Stimulated activated CD4-positive, alpha-beta T cell treated with anti-CD3 and anti-CD28 coated beads, Interleukin-1b, Interleukin-23, amount 100 ng/mL, for 1 hour (primary cell): ENCODE measurements around the gene UMODL1.

Source experiments
- DNase-seq, 2 donors: peaks; one replicate each; pipeline ENCODE4 v3.0.0-alpha.2; 2020; ENCODE audit warnings: low read depth in 2 of 2

The UMODL1 gene

GRCh38 chr21:42149656-42150473, 78.7 kb downstream of the UMODL1 start:
- no peak for DNase-seq

- DNase-seq, result no peak
Observed at GRCh38 chr21:42150474-42151085, 79.5 kb downstream of the UMODL1 start.

DNA sequence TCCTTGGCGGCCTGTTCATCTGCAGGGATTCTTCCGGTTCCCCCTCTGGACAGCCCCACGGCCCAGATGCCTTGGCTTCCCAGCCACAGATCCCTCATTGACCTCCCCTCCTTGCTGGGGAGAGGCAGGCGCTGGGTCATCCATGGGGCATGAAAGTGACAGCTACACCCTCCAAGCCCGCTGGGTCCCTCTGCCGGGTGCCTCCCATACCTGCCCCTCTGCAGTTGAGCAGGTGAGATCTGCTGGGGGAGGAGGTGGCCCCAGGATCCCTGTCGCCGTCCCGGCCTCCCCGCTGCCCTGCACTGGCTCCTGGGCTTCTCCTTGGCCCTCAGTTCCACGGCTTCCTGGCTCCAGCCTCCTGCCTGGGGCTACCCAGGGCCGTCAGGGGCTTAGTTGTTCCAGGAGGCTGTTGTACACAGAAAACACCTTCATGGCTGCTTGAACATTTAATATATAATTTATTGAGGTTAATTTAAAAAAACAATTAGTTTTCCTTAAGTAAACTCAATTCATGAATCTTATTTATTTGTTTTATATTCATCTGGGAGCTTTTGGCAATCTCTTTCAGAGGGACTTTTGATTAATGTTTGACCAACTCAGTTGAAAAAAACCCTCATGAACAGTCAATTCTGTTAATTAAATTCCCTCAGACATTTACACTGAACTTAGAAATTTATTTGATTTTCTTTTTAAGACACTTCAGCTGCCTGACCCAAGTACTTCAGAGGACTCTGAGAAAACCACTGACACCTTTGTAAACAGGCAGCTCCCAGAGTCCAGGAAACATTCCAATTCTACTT, 80.2 kb downstream of the UMODL1 start:
- no peak for DNase-seq

DNA sequence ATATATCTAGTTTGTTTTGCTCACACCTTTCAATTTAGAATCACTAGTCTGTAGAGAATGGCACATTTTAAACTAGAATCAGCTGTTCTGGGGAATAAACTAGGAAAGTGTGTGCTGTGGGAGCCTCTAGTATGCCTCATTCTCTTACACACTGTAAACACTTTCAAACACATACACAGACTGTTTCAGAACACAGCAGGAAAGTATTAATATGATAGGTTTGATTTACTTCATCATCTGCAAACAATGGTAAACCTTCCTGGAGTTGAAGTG, 80.8 kb downstream of the UMODL1 start:
- no peak for DNase-seq

GRCh38 chr21:42153046-42153686, 82.0 kb downstream of the UMODL1 start:
- DNase-seq, result no peak

DNA sequence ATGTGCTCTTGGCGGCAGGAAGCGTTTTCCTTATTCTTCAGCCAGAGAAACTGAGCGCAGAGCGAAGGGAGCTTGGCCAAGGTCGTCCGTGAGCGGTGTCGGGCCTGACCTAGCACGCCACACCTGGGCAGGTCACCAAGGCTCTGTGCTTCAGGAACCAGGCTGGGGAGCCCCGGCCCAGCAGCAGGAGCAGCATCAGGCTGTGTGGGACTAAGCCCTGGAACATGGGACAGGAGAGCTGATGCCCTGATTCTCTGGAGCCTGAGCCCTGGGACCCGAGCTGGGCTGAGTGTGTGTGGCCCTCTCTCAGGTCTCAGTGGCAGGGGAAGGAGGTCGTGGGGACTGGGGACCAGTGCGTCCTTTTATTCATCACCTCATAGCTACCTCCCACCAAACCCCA, 82.6 kb downstream of the UMODL1 start:
- no peak for DNase-seq

DNA sequence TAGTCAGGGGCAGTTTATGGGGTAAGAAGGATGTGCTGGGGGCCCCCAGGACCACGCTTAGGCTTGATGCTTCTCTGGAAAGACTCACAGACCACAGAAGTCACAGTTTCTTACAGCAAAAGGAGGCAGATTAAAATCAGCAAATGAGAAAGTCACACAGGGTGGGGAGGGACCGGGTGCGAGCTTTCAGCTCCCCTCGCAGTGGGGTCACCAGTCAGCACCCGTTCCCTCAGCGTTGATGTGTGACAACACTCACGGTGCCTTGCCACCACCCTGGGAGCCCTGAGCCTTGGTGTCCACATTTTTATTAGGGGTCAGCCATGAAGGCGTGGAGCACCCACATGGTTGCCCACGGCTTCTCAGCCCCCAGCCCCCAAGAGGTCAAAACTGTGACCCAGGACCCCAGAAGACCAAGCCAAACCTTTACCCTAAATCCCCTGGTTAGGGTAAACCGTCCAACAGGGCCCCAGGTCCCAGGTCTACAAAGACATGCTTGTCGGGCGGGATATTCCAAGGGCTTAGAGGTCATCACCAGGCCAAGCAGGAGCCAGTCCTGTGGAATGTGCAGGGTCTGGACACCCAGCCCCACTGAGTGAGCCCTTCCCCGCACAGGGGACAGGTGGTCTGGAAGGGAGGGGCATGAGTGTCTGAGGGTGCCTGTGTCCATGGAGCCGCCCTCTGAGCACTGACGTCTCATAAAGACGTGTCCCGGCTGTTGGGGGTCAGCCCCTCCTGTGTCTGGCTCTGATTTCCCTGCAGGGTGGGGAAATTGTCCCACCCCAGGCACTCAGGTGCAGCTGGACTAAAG, 83.3 kb downstream of the UMODL1 start:
- no peak for DNase-seq

DNA sequence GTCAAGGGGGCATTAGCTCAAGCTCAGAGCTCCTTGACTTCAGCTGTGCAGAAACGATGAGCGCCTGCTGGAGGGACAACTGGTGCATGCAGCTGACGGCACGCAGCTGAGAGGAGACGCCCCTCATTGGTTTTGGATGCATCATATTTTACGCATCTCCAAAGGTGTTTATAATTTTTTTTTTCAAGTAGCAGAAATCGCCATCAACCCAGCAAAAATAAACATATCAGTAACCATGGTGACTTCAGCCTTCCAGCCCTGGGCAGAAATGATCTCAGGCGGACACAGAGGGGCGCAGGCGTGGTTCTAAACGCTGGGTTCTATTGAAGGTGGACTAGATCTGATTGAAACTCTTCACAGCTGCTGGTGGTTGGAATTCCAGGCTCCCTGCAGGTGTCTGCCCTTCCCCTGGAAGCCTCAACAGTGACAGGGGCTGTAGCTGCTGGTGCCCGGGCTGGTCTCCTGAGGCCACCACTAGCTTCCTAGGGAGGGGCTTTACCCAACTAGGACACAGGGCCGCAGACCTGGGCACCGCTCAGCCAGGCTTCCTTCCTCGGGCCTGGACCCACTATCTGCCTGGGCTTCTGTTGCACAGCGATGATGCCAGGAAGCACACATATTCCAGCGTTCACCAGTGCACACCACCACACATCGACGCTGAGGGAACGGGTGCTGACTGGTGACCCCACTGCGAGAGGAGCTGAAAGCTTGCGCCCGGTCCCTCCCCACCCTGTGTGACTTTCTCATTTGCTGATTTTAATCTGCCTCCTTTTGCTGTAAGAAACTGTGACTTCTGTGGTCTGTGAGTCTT, 84.1 kb downstream of the UMODL1 start:
- DNase-seq, result no peak

- DNase-seq, result no peak
Observed at GRCh38 chr21:42156690-42157605, 85.8 kb downstream of the UMODL1 start.

DNA sequence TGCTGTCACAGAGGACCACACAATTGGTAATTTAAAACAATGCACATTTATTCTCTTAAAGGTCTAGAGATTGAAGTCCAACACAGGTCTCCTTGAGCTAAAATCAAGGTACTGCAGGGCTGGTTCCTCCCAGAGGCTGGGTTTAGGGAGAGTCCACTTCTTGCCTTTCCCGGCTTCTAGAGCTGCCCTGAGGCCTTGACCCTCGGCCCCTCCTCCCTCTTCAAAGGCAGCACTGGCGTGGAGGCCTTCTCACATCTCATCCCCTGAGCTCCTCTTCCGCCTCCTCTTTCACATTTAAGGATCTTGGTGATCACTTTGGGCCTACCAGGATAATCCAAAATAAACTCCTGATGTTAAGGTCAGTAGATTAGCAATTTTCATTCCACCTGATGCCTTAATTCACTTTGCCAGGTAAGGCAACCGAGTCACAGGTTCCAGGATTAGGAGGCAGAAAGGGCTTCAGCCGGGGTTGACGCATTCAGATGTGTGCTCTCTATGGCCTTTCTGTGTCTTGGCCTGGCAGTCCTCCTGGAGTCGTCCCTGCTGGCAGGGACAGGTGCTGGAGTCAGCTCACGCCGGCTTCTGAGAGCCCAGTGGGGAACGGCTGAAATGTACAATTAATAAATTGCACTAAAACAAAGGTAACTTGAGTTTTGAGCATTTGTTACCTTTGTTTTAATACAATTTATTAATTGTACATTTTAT, 86.6 kb downstream of the UMODL1 start:
- no peak for DNase-seq

GRCh38 chr21:42158846-42159245, 87.7 kb downstream of the UMODL1 start:
- DNase-seq, result no peak

GRCh38 chr21:42159560-42160110, 88.5 kb downstream of the UMODL1 start:
- no peak for DNase-seq

- no peak for DNase-seq
Observed at GRCh38 chr21:42160111-42160721, 89.1 kb downstream of the UMODL1 start.

DNA sequence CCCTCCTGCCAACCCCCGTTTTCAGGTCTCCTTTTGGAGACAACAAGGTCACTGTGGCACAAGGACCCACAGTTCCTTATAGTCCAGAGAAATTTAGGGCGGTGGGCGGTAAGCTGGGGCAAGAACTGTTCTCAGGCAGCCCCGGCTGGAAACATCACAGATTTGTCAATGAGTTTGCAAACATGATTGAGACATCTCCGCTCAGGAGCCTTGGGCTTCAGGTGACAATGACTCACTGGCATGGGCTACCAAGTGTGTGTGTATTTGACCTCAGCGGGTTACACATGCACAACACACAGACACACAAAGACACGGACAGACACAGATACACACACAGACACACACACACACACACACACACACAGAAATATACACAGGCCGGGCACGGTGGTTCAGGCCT, 89.6 kb downstream of the UMODL1 start:
- no peak for DNase-seq

DNA sequence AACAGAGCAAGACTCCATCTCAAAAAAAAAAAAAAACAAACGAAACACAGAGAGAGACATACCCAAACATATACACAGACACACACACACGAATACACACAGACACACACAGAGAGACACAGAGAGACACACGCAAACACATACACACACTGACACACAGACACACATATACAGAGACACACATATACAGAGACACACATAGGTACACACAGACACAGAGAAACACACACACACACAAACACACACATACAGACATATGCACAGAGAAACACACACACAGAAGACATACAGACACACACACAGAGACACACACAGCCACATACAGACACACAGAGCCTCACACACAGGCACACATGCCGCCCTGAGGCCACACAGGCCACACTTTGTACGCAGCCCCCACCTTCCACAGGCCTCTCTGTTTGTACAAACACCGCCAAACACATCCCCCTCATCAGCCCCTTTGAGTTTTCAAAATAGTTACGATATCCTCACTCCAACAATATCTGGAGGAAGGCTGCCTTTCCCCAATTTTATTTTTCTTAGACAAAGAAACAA, 90.4 kb downstream of the UMODL1 start:
- no peak for DNase-seq

GRCh38 chr21:42161956-42162681, 91.0 kb downstream of the UMODL1 start:
- no peak for DNase-seq

DNA sequence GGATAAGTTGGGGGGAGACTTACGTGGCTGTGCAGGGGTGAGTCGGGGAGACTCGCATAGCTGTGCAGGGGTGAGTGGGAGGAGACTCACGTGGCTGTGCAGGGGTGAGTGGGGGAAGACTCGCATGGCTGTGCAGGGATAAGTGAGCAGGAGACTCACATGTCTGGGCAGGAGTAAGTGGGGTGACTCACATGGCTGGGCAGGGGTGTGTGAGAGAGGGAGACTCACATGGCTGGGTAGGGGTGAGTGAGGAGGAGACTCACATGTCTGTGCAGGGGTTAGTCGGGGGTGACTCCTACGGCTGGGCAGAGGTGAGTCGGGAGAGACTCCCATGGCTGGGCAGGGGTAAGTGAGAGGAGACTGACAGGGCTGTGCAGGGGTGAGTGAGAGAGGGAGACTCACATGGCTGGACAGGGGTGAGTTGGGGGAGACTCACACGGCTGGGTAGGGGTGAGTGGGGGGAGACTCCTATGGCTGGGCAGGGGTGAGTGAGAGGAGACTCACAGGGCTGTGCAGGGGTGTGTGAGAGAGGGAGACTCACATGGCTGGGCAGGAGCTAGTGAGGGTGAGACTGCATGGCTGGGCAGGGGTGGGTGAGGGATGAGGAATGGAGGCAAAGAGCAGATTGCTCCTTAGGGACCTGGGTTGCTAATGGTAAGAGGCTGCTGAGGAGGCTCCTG, 91.9 kb downstream of the UMODL1 start:
- no peak for DNase-seq
